H9 (cell line): ENCODE results near the gene FAM114A1. TPM values are rescaled to one million over a fixed set of nuclear protein-coding genes. Genes with fewer than 3 reads are reported as not detected.

Experiments
- DNase-seq: peaks from one replicate; pipeline ENCODE4 v3.0.0-alpha.2; 2017
- H2AFZ ChIP-seq: one replicate; pipeline ENCODE4 v1.6.1; 2013; ENCODE audit warnings: mild to moderate bottlenecking, low read length, control low read depth, moderate library complexity
- H2AK5ac ChIP-seq: 2 replicates; pipeline ENCODE4 v1.6.1; 2013; ENCODE audit warnings: low read length, control low read depth, mixed read lengths; ENCODE audit not compliant: insufficient read length
- H2BK120ac ChIP-seq: one replicate; pipeline ENCODE4 v1.6.1; 2013; ENCODE audit warnings: low read depth, mild to moderate bottlenecking, low read length, control low read depth, inconsistent platforms; ENCODE audit not compliant: poor library complexity, severe bottlenecking
- H2BK12ac ChIP-seq: 2 replicates; pipeline ENCODE4 v1.6.1; 2013; ENCODE audit warnings: low read length, control low read depth, mixed read lengths, low read depth; ENCODE audit not compliant: insufficient read length
- H2BK15ac ChIP-seq: 2 replicates; pipeline ENCODE4 v1.6.1; 2013; ENCODE audit warnings: low read depth, low read length, control low read depth
- H2BK20ac ChIP-seq: one replicate; pipeline ENCODE4 v1.6.1; 2013; ENCODE audit warnings: low read depth, mild to moderate bottlenecking, low read length, control low read depth, inconsistent platforms; ENCODE audit not compliant: poor library complexity, severe bottlenecking
- H2BK5ac ChIP-seq: 2 replicates; pipeline ENCODE4 v1.6.1; 2013; ENCODE audit warnings: low read length, control low read depth, mixed read lengths; ENCODE audit not compliant: insufficient read length
- H3K14ac ChIP-seq: 2 replicates; pipeline ENCODE4 v1.6.1; 2013; ENCODE audit warnings: low read length, control low read depth; ENCODE audit not compliant: insufficient read depth
- H3K18ac ChIP-seq: 2 replicates; pipeline ENCODE4 v1.6.1; 2013; ENCODE audit warnings: low read depth, mild to moderate bottlenecking, mixed read lengths, low read length, control low read depth; ENCODE audit not compliant: insufficient read length
- H3K23ac ChIP-seq: 2 replicates; pipeline ENCODE4 v1.6.1; 2013; ENCODE audit warnings: low read length, control low read depth, mixed read lengths, low read depth; ENCODE audit not compliant: insufficient read length
- H3K23me2 ChIP-seq: 2 replicates; pipeline ENCODE4 v1.6.1; 2013; ENCODE audit warnings: low read depth, mild to moderate bottlenecking, mixed read lengths, low read length, control low read depth; ENCODE audit not compliant: insufficient read length, poor library complexity, severe bottlenecking
- H3K27ac ChIP-seq: 2 replicates; pipeline ENCODE4 v1.5.1; 2013; ENCODE audit warnings: low read length, control low read depth, mixed read lengths, low read depth; ENCODE audit not compliant: insufficient read length
- H3K27me3 ChIP-seq: 2 replicates; pipeline ENCODE4 v1.6.1; 2013; ENCODE audit warnings: low read length, control low read depth, inconsistent platforms; ENCODE audit not compliant: insufficient read depth
- H3K4ac ChIP-seq: 2 replicates; pipeline ENCODE4 v1.6.1; 2013; ENCODE audit warnings: low read depth, mild to moderate bottlenecking, control low read depth, inconsistent platforms, low read length, moderate library complexity
- H3K4me1 ChIP-seq: 2 replicates; pipeline ENCODE4 v1.6.1; 2013; ENCODE audit warnings: low read length, control low read depth, inconsistent platforms; ENCODE audit not compliant: insufficient read depth
- H3K4me2 ChIP-seq: 2 replicates; pipeline ENCODE4 v1.6.1; 2013; ENCODE audit warnings: low read length, control low read depth, mixed read lengths; ENCODE audit not compliant: insufficient read length, insufficient read depth
- H3K56ac ChIP-seq: 2 replicates; pipeline ENCODE4 v1.6.1; 2013; ENCODE audit warnings: low read depth, mild to moderate bottlenecking, mixed read lengths, low read length, control low read depth; ENCODE audit not compliant: insufficient read length
- H3K79me1 ChIP-seq: 2 replicates; pipeline ENCODE4 v1.6.1; 2013; ENCODE audit warnings: low read depth, mild to moderate bottlenecking, moderate library complexity, low read length, control low read depth, inconsistent platforms; ENCODE audit not compliant: insufficient read depth, poor library complexity, severe bottlenecking
- H3K79me2 ChIP-seq: 2 replicates; pipeline ENCODE4 v1.6.1; 2013; ENCODE audit warnings: low read length, control low read depth, inconsistent platforms; ENCODE audit not compliant: insufficient read depth
- H3K9ac ChIP-seq: 2 replicates; pipeline ENCODE4 v1.6.1; 2013; ENCODE audit warnings: low read length, control low read depth, mixed read lengths; ENCODE audit not compliant: insufficient read length; ENCODE audit errors: extremely low read depth
- H3K9me3 ChIP-seq: one replicate; pipeline ENCODE4 v1.6.1; 2013; ENCODE audit warnings: low read depth, low read length, inconsistent platforms; ENCODE audit not compliant: control insufficient read depth
- H3T11ph ChIP-seq: one replicate; pipeline ENCODE4 v1.6.1; 2013; ENCODE audit warnings: mild to moderate bottlenecking, low read length, control low read depth, inconsistent platforms
- H4K20me1 ChIP-seq: one replicate; pipeline ENCODE4 v1.6.1; 2013; ENCODE audit not compliant: control insufficient read depth, insufficient read length, insufficient read depth
- H4K5ac ChIP-seq: 2 replicates; pipeline ENCODE4 v1.6.1; 2013; ENCODE audit warnings: low read depth, mild to moderate bottlenecking, mixed read lengths, low read length, control low read depth; ENCODE audit not compliant: insufficient read length
- H4K8ac ChIP-seq: replicated peaks from 2 replicates; pipeline ENCODE4 v1.6.1; 2013; ENCODE audit warnings: low read length, control low read depth, mixed read lengths, low read depth; ENCODE audit not compliant: insufficient read length
- H4K91ac ChIP-seq: 2 replicates; pipeline ENCODE4 v1.6.1; 2013; ENCODE audit warnings: low read depth, mild to moderate bottlenecking, moderate library complexity, mixed read lengths, low read length, control low read depth; ENCODE audit not compliant: insufficient read length
- H3K27ac Mint-ChIP-seq, 3 experiments: 2 replicates in 2 of 3; 3 replicates in 1 of 3; pipeline ENCODE4 v1.8.0; 2020 to 2021; ENCODE audit warnings: mixed read lengths in 3 of 3, mild to moderate bottlenecking in 1 of 3, moderate library complexity in 1 of 3
- H3K27me3 Mint-ChIP-seq: 2 replicates; pipeline ENCODE4 v1.8.0; 2021; ENCODE audit warnings: low read depth, mild to moderate bottlenecking, moderate library complexity, mixed read lengths
- H3K36me3 Mint-ChIP-seq, 3 experiments: 2 replicates in 2 of 3; 3 replicates in 1 of 3; pipeline ENCODE4 v1.8.0; 2020 to 2021; ENCODE audit warnings: low read depth in 3 of 3, mixed read lengths in 3 of 3; ENCODE audit not compliant: insufficient read depth in 1 of 3
- H3K4me1 Mint-ChIP-seq, 2 experiments: 2 replicates each; pipeline ENCODE4 v1.8.0; 2020; ENCODE audit warnings: mixed read lengths in 2 of 2
- H3K4me3 Mint-ChIP-seq, 2 experiments: 2 replicates in 1 of 2; 3 replicates in 1 of 2; pipeline ENCODE4 v1.8.0; 2020 to 2021; ENCODE audit warnings: mild to moderate bottlenecking in 2 of 2, mixed read lengths in 2 of 2, moderate library complexity in 1 of 2
- H3K9me3 Mint-ChIP-seq, 2 experiments: 2 replicates in 1 of 2; 3 replicates in 1 of 2; pipeline ENCODE4 v1.8.0; 2020; ENCODE audit warnings: mild to moderate bottlenecking in 2 of 2, mixed read lengths in 2 of 2, moderate library complexity in 1 of 2
- WGBS: extraction: QIAGEN DNeasy Blood & Tissue Kit; methylation state at CpG from one replicate; pipeline ENCODE4 v1.1.7; 2013; ENCODE audit warnings: missing lambda C conversion rate, low lambda C conversion rate, mixed read lengths; ENCODE audit not compliant: insufficient read length; ENCODE audit errors: extremely low coverage; 5-methylcytosine and 5-hydroxymethylcytosine counted together
- total RNA-seq: library from RNA; stranded (reverse); gene quantifications from 2 replicates; pipeline ENCODE4 v1.2.1, GENCODE V29; 2021
- TF ChIP-seq, protein P1 (sequence below): fragments of 200-600 bp; sonication (generic); conservative IDR thresholded peaks from 3 replicates; pipeline ENCODE4 v1.8.0; 2021; ENCODE audit warnings: antibody characterized with exemption, mild to moderate bottlenecking

The FAM114A1 gene
- total RNA-seq, 1 experiment from 2014 or later = 9.9 TPM

DNA sequence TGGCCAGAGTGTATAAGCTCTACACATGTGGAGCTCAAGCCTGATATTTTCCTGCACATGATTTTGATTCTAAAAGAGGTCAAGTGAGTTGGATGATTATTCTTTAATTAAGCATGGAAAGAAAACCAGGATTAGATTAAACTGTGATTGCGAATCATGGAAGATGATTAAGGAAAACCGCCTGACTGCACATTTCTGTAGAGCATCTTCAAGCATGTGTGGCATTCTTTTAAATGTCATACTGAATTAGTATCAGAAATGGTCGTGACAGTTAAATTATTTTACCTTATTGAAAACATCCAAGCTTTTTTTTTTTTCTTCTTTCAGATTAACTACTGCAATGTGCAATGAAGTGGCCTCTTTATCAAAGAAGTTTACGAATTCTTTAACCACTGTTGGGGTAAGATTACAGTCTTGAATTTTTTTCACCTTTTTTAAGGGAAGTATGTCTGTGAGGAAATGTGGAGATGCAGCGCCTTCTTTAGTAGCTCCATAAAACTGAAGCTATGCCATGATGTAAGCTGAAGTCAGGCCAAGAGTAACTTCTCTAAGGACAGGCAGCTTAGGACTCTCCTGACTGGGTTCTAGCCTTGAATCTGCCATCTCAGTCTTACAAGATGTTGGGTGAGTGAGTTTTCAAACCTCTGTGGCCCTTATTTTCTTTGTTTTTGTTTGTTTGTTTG lies 67.9 kb downstream of the FAM114A1 start:
- no peaks in the 10 kb centered on the region for H3K27me3 ChIP-seq
- 0 out of 4 replicates have a peak, but pooled peaks cover 0 to 2% of the 10 kb centered on the region in 2 experiments for H3K4me1 Mint-ChIP-seq
- H4K8ac ChIP-seq = no peak overlapping the region
- H2AK5ac ChIP-seq = no peak overlapping the region
- H3K36me3 Mint-ChIP-seq = peaks cover 0 to 12% (median 8%) of the 10 kb centered on the region in 3 experiments; a peak in 3 of 7 replicates
- H2BK5ac ChIP-seq = no peak overlapping the region
- no peak overlapping the region for H3K27ac ChIP-seq
- no peak overlapping the region for H2BK20ac ChIP-seq
- no peak overlapping the region for H3K4me3 Mint-ChIP-seq
- no peak overlapping the region for H2BK15ac ChIP-seq
- H3K79me1 ChIP-seq = no peaks in the 10 kb centered on the region
- H4K5ac ChIP-seq = no peak overlapping the region
- no peaks in the 10 kb centered on the region for H4K20me1 ChIP-seq
- H2AFZ ChIP-seq = no peak overlapping the region
- WGBS = no CpG with 5 or more reads among the region's 5 CpGs
- no peak overlapping the region for H2BK120ac ChIP-seq
- H3K23me2 ChIP-seq = no peaks in the 10 kb centered on the region
- H3K56ac ChIP-seq = no peak overlapping the region
- H3T11ph ChIP-seq = no peak overlapping the region
- H3K79me2 ChIP-seq = no peaks in the 10 kb centered on the region
- no peak overlapping the region for H3K4me2 ChIP-seq
- H3K27ac Mint-ChIP-seq = no peak overlapping the region
- H3K4ac ChIP-seq = no peak overlapping the region
- no peaks in the 10 kb centered on the region for H3K27me3 Mint-ChIP-seq
- H3K23ac ChIP-seq = no peak overlapping the region
- no peak overlapping the region for H3K18ac ChIP-seq
- no peak overlapping the region for H3K9ac ChIP-seq
- H3K4me1 ChIP-seq = no peaks in the 10 kb centered on the region
- no peak overlapping the region for H4K91ac ChIP-seq
- TF ChIP-seq, protein P1, sequence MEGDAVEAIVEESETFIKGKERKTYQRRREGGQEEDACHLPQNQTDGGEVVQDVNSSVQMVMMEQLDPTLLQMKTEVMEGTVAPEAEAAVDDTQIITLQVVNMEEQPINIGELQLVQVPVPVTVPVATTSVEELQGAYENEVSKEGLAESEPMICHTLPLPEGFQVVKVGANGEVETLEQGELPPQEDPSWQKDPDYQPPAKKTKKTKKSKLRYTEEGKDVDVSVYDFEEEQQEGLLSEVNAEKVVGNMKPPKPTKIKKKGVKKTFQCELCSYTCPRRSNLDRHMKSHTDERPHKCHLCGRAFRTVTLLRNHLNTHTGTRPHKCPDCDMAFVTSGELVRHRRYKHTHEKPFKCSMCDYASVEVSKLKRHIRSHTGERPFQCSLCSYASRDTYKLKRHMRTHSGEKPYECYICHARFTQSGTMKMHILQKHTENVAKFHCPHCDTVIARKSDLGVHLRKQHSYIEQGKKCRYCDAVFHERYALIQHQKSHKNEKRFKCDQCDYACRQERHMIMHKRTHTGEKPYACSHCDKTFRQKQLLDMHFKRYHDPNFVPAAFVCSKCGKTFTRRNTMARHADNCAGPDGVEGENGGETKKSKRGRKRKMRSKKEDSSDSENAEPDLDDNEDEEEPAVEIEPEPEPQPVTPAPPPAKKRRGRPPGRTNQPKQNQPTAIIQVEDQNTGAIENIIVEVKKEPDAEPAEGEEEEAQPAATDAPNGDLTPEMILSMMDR = no peak
- no peak overlapping the region for H3K14ac ChIP-seq
- no peaks in the 10 kb centered on the region for H3K9me3 ChIP-seq
- DNase-seq = no peak
- no peaks in the 10 kb centered on the region for H3K9me3 Mint-ChIP-seq
- H2BK12ac ChIP-seq = no peak overlapping the region
